HG03520 (cell line): Measurements from ENCODE around the gene CLDN4.
"Not testable (repeated sequence)": the region's sequence is repeated elsewhere in the genome, so short reads cannot be mapped to it uniquely, and the experiment has no call there.

Experiments used
- ATAC-seq: cut with Tn5 transposase; IDR thresholded peaks from one replicate; pipeline ENCODE4 v1.9.1; 2021; ENCODE audit warnings: mild to moderate bottlenecking, moderate library complexity; ENCODE audit not compliant: unreplicated experiment

The CLDN4 gene, protein sequence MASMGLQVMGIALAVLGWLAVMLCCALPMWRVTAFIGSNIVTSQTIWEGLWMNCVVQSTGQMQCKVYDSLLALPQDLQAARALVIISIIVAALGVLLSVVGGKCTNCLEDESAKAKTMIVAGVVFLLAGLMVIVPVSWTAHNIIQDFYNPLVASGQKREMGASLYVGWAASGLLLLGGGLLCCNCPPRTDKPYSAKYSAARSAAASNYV

DNA sequence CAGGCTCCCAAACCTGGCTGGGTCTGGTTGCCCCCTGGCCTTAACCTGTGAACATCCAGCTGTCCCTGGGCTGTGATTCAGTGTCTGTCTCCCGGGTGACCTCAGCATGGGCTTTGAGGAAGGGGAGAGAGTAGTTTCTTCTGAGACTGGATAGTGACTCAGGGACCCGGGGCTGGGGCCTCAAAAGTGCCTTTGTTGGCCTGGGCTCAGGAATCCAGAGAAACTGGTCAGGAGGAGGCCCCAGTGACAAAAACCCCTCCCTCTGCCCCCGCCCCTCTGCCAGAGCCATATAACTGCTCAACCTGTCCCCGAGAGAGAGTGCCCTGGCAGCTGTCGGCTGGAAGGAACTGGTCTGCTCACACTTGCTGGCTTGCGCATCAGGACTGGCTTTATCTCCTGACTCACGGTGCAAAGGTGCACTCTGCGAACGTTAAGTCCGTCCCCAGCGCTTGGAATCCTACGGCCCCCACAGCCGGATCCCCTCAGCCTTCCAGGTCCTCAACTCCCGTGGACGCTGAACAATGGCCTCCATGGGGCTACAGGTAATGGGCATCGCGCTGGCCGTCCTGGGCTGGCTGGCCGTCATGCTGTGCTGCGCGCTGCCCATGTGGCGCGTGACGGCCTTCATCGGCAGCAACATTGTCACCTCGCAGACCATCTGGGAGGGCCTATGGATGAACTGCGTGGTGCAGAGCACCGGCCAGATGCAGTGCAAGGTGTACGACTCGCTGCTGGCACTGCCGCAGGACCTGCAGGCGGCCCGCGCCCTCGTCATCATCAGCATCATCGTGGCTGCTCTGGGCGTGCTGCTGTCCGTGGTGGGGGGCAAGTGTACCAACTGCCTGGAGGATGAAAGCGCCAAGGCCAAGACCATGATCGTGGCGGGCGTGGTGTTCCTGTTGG is at the start of gene CLDN4:
Gene CLDN4 (plus strand): TSS at position 316 of the 903 bp plus-strand sequence. CDS start 206 bp downstream, at position 522.
- no peak for ATAC-seq

DNA sequence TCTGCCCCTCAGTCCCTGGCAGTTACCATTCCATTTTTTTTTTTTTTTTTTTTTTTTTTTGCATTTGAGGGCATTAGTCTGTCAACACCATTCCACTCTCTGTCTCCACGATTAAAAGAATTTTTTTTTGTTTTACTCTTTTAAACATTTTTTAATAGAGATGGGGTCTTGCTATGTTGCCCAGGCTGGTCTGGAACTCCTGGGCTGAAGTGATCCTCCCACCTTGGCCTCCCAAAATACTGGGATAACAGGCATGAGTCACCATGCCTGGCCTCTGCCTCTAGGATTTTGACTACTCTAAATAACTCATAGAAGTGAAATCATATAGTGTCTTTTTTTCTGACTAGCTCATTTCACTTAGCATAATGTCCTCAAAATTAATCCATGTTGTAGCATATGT is 44.2 kb upstream of the CLDN4 start:
- no peak for ATAC-seq

DNA sequence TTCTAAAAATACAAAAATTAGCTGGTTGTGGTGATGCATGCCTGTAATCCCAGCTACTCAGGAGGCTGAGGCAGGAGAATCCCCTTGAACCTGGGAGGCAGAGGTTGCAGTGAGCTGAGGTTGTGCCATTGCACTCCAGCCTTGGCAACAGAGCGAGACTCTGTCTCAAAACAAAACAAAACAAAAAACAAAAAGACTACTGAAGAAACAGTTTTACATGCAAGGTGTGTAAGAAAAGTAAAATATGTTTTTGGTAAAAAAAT is 43.1 kb upstream of the CLDN4 start:
- ATAC-seq = not testable (repeated sequence)

DNA sequence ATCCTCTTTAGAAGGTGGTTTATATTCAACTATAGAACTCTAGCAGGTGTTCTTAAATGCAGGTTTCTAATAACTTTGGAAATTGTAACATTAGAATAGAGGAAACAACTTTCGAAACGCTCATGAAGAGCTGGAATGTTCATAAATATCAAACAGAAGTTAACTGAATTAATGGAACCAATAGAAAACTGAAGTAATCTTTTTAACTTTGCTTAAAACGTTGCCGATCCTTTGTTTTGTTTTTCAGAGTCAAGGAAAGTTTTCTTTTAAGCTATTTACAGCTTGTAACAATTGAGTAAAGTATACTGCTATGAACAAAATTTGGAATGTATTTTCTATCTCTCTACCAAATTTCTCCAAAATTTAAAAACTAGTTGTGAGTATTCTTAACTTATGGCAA is 41.7 kb upstream of the CLDN4 start:
- no peak for ATAC-seq

DNA sequence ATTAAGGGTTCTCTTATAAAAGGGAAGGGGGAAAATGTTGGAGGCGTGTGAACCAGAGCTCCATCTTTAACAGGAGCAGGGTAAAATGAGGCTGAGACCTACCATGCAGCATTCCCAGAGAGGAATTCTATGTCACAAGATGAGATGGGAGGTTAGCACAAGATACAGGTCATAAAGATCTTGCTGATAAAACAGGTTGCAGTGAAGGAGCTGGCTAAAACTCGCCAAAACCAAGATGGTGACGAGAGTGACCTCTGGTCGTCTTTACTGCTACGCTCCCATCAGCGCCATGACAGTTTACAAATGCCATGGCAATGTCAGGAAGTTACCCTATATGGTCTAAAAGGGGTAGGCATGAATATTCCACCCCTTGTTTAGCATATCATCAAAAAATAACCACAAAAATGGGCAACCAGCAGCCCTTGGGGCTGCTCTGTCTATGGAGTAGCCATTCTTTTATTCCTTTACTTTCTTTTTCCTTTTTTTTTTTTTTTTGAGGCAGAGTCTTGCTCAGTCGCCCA is 39.6 kb upstream of the CLDN4 start:
- not testable (repeated sequence) for ATAC-seq

DNA sequence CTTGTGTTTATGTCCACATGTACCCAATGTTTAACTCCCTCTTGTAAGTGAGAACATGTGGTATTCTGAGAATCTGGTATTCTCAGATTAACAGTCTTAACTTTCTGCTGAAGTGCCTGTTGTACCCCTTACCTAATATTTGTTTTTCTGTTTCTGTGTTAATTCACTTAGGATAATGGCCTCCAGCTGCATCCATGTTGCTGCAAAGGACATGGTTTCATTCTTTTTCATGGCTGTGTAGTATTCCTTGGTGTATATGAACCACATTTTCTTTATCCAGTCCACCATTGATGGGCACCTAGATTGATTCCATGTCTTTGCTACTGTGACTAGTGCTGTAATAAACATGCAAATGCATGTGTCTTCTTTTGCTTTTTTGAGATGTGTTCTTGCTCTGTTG is 35.6 kb upstream of the CLDN4 start:
- ATAC-seq = not testable (repeated sequence)

DNA sequence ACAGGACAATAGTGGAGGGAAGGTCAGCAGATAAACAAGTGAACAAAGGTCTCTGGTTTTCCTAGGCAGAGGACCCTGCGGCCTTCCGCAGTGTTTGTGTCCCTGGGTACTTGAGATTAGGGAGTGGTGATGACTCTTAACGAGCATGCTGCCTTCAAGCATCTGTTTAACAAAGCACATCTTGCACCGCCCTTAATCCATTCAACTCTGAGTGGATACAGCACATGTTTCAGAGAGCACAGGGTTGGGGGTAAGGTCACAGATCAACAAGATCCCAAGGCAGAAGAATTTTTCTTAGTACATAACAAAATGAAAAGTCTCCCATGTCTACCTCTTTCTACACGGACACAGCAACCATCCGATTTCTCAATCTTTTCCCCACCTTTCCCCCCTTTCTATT is 34.1 kb upstream of the CLDN4 start:
- ATAC-seq = not testable (repeated sequence)

DNA sequence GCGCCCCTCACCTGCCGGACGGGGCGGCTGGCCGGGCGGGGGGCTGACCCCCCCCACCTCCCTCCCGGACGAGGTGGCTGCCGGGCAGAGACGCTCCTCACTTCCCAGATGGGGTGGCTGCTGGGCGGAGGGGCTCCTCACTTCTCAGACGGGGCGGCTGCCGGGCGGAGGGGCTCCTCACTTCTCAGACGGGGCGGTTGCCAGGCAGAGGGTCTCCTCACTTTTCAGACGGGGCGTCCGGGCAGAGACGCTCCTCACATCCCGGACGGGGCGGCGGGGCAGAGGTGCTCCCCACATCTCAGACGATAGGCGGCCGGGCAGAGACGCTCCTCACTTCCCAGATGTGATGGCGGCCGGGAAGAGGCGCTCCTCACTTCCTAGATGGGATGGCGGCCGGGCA is 33.6 kb upstream of the CLDN4 start:
- ATAC-seq = not testable (repeated sequence)

DNA sequence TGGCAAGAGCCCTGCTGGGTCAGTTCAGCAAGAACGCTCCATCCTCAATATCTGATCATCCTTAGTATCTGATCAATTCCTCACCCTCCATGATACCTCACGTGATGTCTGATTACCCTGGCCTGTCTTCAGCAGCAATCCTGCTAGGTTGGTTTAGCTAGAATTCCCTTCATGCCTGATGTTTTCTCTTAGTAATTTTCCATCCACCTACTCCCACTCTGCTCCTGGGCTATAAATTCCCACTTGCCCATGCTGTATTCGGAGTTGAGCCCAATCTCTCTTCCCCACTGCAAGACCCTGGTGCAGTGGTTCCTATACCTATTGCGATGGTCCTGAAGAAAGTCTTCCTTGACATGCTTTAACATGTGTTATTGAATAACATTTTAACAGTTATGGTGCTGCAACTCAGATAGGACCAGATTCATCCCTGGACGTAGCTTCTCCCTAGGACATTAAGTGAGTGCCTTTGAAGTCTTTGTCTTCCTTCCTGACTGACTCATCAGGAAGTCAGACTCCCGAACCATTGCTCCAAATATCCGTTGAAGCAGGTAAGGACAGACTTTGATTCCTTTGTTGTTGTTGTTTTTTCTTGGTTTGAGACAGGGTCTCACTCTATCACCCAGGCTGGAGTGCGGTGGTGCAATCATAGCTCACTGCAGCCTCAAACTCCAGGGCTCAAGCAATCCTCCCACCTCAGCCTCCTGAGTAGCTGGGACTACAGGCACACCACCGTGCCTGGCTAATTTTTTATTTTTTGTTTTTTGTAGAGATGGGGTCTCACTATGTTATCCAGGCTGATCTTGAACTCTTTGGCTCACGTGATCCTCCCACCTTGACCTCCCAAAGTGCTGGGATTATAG is 31.3 kb upstream of the CLDN4 start:
- ATAC-seq = no peak

DNA sequence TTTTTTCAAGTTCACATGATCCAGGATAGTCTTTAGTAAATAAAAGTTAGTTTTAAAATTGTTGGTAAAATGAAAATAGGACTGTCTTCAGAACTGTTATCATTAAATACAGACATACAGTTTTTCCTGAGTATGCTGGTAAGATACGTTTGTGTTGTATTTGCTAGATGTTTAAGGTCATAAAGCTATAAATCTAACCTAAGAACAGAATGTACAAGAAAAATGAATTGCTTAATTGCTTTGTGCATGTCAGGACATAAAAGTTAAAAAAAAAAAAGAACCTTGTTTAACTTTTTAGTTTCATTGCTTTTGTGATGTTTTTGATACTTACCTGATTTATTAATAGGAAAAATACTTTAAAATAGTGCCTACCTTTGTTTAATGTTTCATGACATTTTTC is 29.2 kb upstream of the CLDN4 start:
- no peak for ATAC-seq

DNA sequence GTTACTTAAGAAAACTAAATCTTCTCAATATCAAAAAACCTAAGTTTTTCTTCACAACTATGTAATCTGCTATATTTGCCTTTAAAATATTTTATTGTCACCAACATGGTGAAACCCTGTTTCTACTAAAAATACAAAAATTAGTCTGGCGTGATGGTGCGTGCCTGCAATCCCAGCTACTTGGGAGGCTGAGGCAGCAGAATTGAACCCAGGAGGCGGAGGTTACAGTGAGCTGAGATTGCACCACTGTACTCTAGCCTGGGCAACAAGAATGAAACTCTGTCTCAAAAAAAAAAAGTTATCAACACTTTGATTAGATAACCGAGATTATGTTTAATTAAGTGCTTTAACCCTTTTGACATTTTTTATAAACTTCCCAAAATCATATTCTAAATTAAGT is 28.3 kb upstream of the CLDN4 start:
- no peak for ATAC-seq

DNA sequence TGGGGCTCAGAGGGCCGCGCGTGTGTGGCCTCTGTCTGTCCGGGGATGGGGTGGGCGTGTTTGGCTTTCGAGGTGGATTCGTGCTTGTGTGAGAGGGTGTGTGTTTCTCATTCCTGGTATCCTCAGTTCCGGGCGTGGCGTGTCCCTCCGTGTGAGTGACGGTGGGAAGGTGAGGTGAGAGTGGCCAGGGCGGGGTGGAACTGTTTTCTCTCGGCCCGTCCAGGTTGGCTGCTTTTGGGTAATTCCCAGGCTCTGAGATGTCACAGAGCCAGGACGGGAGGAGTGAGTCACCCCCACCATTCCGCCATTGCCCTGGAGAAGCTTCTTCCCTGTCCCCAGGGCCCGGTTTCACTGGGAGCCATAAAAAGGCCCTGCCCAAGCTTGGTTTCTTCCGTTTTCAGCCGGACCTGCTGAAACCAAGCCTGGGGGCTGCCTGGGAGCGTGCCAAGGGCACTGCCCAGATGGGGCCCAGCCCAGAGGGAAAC is 21.3 kb upstream of the CLDN4 start:
- no peak for ATAC-seq

DNA sequence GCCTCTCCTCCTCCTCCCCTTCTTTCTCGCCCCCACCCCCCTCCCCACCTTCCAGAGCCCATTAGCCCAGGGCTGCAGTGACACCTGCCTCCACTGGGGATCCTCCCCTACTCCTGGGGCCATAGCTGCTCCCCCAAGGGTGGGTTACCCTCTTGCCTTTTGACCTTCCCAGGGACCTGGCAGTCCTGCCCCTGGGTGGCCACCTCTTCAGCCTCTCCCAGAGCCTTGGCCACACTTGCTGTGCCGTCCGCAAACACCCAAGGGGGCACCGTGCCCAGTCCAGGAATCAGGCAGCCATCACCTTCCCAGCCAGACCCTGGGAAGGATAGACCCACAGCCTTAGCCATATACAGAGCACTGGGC is 19.8 kb upstream of the CLDN4 start:
- ATAC-seq = no peak

DNA sequence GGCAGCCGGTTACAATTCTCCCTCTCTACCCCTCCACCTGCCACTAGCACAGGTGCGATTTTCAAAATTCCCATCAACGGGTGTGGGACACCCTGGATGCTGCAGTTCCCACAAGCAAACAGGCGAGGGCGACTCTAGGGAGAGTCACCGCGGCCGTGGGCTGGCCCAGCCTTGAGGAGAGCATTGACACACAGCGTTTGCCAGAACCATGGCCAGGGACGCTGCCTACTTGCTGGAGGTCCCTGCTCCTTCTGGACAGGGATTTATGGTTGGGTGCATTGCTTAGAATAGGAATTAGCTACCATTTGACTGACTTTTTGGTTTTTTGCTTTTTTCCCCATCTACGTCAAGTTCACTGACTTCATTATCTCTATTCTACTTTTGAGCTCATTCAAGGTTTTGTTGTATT is 19.0 kb upstream of the CLDN4 start:
- ATAC-seq = no peak

DNA sequence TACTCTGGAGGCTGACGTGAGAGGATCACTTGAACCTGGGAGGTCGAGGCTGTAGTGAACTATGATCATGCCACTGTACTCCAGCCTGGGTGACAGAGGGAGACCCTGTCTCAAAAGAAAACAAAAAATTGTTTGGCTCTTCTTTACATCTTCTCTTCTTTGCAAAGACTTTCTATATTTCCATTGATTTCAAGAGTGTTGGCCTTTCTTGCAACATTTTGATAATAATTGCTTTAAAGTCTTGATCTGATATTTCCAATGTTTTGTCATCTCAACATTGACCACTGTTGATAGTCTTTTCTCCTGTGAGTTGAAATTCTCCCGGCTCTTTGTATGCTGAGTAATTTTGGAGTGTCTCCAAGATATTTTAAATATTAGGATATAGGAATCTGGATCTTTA is 17.8 kb upstream of the CLDN4 start:
- ATAC-seq = no peak

DNA sequence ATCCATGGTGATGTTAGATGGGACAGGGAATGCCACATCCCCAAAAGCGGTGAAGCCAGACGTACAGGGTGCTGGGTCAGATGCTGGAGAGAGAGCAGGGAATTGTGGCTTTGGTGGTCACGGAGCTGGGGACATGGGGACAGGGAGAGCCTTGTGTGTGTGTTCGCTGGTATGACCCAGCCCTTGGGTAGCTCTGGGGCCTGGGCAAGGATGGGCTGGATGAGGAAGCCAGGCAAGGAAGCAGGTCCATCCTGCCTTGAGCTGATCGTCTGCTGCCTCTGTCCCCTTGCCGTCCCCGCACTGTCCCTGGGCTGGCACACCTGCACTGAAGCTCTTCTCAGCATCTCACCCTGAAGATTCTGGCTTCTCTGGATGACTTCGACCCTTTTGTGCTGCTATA is 15.4 kb upstream of the CLDN4 start:
- no peak for ATAC-seq

DNA sequence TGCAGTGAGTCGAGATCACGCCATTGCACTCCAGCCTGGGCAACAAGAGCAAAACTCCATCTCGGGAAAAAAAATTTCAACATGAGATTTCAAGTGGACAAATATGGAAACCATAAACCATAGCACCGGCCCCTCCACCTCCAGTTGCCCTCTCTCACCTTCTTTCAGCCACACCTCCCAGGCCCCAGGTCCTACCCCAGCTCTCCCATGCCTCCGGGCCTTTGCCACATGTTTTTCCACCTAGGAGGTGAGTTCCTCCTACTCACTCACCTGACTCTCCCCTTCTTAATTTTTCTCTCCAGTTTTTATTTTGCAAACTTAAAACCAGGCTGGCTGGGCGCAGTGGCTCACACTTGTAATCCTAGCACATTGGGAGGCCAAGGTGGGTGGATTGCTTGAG is 13.7 kb upstream of the CLDN4 start:
- ATAC-seq = no peak

DNA sequence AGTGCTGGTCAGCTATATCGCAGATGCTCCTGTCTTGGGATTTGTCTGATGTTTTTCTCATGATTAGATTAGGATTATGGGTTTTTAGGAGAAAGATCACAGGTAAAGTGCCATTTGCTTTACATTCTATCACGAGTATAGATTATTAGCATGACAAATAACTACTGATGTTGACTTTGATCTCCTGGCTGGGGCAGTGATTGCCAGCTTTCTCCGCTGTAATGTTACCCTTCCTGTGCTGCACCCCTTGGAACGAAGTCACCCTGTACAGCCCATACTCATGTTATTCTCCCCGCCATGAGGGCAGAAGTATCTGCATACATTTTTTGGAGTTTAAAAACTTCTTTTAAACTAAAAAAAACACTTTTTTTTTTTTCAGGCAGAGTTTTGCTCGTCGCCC is 10.8 kb upstream of the CLDN4 start:
- ATAC-seq = no peak

DNA sequence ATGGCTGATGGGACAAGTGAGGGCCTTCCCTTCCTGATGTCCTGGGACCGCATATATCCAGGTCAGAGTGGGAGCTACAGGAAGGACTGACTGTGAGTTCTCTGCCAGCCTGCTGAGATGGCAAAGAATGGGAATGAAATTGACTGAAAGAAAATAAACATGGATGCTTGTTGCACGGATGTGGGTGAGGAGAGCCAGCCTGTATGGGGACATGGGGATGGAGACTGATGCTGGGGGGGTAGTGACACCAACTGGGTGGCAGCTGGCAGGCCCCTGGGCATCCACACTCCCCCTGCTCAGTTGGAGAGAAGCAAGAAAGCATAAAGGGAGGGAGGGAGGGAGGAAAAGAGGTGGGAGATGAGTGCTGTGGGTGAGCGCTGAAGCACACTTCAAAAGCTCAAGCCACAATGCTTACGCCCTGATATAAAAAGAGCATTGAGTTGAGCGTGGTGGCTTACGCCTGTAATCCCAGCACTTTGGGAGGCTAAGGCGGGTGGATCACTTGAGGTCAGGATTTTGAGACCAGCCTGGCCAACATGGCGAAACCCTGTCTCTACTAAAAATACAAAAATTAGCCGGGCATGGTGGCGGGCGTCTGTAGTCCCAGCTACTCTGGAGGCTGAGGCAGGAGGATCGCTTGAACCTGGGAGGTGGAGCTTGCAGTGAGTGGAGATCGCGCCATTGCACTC is 9.1 kb upstream of the CLDN4 start:
- ATAC-seq = not testable (repeated sequence)

DNA sequence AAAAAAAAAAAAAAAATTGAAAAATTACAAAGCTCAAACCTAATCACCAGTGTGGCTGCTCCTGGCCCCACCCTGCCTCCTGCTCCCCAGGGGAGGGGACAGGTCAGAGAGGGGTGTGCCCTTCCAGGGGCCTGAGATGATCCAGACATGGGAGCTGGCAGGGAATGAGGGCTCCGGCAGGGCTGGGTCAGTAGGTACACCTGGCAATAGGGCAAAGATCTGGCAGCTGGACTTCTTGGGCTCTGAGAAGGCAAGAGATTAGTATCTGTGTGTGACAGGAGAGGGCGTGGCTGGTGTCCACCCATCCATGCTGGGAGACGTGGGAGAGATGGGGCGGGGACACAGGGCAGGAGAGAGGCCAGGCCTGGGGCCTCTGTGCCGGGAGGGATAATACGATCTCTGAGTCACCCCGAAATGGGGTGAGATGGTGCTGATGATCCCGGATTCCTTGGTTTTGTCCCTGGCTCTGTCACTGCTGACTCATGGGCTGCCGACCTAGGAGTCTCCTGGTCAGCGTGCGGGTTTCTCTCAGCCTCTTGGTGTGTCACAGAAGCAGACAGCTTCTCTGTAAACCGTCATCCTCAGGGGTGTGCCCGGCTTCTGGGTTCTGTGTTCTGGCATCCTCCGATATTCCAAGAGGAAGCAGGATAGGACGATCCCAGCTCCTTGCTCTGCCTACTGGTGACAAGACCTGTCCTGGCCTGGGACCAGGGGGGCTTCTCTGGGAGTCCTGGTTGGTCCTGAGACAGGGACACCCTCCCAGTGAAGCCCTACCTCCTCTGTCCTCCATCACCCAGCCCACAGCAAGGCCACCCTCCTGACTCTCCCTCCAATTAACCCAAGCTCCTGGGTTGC is 8.2 kb upstream of the CLDN4 start:
- no peak for ATAC-seq
